ENCODE measurements around the gene TOM1.

Gene TOM1

GRCh38 chr22:35301372-35301874 lies 1.7 kb downstream of the TOM1 start:
- Histone ChIP-seq H3K27ac (peak overlapping the region; percentile 94), H3K36me3 (replicated peaks) (no peaks in the 10 kb centered on the region), H3K4me3 (ENCODE audit: low read depth, low read length) (peak overlapping the region; percentile 26), H3K27me3 (replicated peaks) (no peaks in the 10 kb centered on the region)
- in situ Hi-C loops (cut with HindIII; ENCODE audit: low pct_ligation_motif_present, low sequenced_read_pairs) = no loop called here
- no peak for TF ChIP-seq CTCF (IDR thresholded peaks at IDR 0.05; ENCODE audit: low read depth, low read length, missing control alignments)
- DNase-seq = peak; percentile 91

- no peak for TF ChIP-seq CTCF (IDR thresholded peaks at IDR 0.05; ENCODE audit: low read depth, low read length, missing control alignments)
- Histone ChIP-seq H3K36me3 (replicated peaks) (no peaks in the 10 kb centered on the region), H3K27me3 (replicated peaks) (no peaks in the 10 kb centered on the region), H3K4me3 (ENCODE audit: low read depth, low read length) (no peak overlapping the region), H3K27ac (peak overlapping the region; percentile 94)
- in situ Hi-C loops (cut with HindIII; ENCODE audit: low pct_ligation_motif_present, low sequenced_read_pairs) = no loop called here
- DNase-seq = peak; percentile 42
These were observed 3.4 kb downstream of the TOM1 start for GRCh38 chr22:35303029-35303624.

- H3K27ac ChIP-seq = no peak overlapping the region
- TF ChIP-seq CTCF (IDR thresholded peaks at IDR 0.05; ENCODE audit: low read depth, low read length, missing control alignments) = no peak
- DNase-seq = no peak
These were observed 5.9 kb downstream of the TOM1 start for GRCh38 chr22:35305525-35306070.

GRCh38 chr22:35306350-35306967 lies 6.8 kb downstream of the TOM1 start:
- in situ Hi-C loops (cut with HindIII; ENCODE audit: low pct_ligation_motif_present, low sequenced_read_pairs) = no loop called here

More at GRCh38 chr22:35305525-35306070, 5.9 kb downstream of the TOM1 start:
- H3K4me3 ChIP-seq (ENCODE audit: low read depth, low read length) = no peak overlapping the region
- no peaks in the 10 kb centered on the region for H3K27me3 ChIP-seq (replicated peaks)
- in situ Hi-C loops (cut with HindIII; ENCODE audit: low pct_ligation_motif_present, low sequenced_read_pairs) = no loop called here
- no peaks in the 10 kb centered on the region for H3K36me3 ChIP-seq (replicated peaks)

GRCh38 chr22:35307372-35307771 lies 7.7 kb downstream of the TOM1 start:
- in situ Hi-C loops (cut with HindIII; ENCODE audit: low pct_ligation_motif_present, low sequenced_read_pairs) = no loop called here
- Histone ChIP-seq H3K4me3 (ENCODE audit: low read depth, low read length) (no peak overlapping the region), H3K27me3 (replicated peaks) (no peaks in the 10 kb centered on the region), H3K36me3 (replicated peaks) (no peaks in the 10 kb centered on the region), H3K27ac (no peak overlapping the region)
- no peak for DNase-seq
- no peak for TF ChIP-seq CTCF (IDR thresholded peaks at IDR 0.05; ENCODE audit: low read depth, low read length, missing control alignments)

More at GRCh38 chr22:35306350-35306967, 6.8 kb downstream of the TOM1 start:
- Histone ChIP-seq H3K27me3 (replicated peaks) (no peaks in the 10 kb centered on the region), H3K4me3 (ENCODE audit: low read depth, low read length) (no peak overlapping the region), H3K27ac (peak overlapping the region; percentile 39), H3K36me3 (replicated peaks) (no peaks in the 10 kb centered on the region)
- no peak for TF ChIP-seq CTCF (IDR thresholded peaks at IDR 0.05; ENCODE audit: low read depth, low read length, missing control alignments)
- peak; percentile 12 for DNase-seq

Measured in brain microvascular endothelial cell (primary cell).